HFF-Myc (cell line): ENCODE data around the gene BIK.

Experiments used
- DNase-seq: peaks from one replicate; pipeline ENCODE4 v3.0.0-alpha.2; 2011; ENCODE audit warnings: low read depth; ENCODE audit errors: extremely low read depth
- H3K4me3 ChIP-seq: replicated peaks from 2 replicates; pipeline ENCODE4 v1.5.1; 2011; ENCODE audit warnings: low read depth, mild to moderate bottlenecking, control low read depth, low read length
- CTCF ChIP-seq: IDR thresholded peaks from 2 replicates; pipeline ENCODE4 v1.5.1; 2012; ENCODE audit warnings: mild to moderate bottlenecking, low read depth, low read length, control low read depth; ENCODE audit errors: missing control alignments

Gene BIK

DNA sequence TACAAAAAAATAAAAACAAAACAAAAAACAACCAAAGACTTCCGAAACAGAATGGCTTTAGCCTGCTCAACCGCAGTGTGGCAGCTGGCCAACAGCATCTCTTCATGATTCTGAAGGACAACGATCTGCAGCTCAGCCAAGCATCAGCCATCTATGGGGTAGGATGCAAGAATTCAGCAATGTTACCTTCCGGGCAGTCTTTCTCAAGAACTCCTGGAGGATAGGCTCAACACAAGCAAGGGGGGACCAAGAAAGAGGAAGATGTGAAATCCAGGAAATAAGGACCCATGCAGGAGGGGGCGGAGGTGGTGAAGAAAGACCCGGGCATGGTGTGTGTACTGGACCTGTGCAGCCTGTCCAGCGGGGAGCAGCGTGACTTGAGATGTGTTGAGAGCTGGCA, 37.3 kb downstream of the BIK start:
- no peak for DNase-seq
- H3K4me3 ChIP-seq = no peak overlapping the region
- TF ChIP-seq CTCF = no peak

DNA sequence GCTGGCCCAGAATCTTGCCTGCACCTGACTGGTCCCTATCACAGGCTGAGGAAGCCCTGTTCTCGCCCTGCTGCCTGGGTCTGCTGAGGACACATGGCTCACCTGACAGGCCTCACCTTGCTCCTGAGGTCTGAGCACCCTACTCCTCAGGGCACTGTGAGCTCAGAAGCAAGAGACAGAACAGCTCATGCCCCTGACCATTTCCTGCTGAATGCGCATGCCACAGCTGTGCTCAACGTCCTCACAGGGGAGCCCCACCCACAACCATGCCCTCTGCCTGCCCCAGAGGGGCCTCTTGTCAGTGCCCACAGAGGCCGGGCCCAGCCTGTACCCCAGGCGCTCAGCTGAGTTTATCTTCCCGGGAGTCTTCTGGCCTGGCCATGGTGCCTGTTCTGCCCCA, 38.0 kb downstream of the BIK start:
- DNase-seq = no peak
- no peak for TF ChIP-seq CTCF
- H3K4me3 ChIP-seq = no peak overlapping the region

DNA sequence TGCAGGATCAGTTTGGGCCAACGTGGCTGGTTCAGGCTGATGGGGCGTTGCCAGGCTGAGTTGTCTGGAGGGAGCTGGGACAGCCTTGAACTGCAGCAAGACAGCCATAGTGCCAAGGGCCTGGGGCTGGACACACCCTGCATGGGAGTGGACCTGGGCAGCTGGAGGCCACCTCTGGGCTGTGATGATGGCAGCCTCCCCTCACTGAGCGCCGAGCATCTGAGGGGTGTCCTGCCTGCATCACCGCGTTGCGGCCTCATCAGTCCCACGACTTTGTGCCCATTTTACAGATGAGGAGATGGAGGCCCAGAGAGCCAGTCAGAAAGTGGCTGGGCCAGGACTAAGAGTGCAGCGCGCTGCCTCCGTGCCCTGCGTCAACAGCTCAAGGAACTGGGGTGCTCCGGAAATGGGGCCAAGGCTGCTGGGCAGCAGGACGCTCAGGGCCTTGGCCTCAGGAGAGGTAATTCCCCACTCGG, 40.2 kb downstream of the BIK start:
- no peak for DNase-seq
- H3K4me3 ChIP-seq = peak overlapping the region; percentile 90
- no peak for TF ChIP-seq CTCF

DNA sequence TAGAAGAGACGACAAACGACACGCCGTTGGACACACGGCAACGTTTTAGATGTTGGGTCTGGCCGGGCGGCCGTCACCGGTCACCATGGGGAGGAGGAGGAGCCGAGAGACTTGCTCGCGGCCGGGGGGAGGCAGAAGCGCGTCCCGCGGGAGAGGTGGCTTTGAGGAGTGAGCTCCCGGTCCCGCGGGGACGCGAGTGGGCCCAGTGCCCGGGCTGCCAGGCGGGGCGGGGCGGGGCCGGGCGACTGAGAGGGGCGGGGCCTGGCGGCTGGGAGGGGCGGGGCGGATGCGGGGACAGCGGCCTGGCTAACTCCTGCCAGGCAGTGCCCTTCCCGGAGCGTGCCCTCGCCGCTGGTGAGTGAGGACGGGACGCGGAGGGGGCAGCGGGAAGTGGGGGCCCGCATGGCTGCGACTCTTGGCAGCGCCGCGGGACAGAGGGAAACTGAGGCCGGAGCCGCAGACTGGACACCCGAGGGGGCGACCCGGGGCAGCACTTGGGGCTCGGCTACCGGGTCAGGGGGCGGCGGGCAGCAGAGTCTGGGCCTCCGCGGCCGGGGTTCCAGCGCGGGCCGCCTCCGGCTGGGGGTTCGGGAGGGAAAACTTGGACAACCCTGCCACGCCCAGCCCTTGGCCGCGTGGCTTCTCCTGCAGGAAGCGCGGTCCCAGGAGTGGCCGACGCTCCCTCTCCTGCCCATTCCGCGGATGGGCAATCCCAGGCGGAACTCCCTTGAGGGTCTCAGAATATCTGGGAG, 40.9 kb downstream of the BIK start, which contains the start of gene TSPO:
Gene TSPO (plus strand): TSS at position 309 of the 752 bp plus-strand sequence. CDS start 7,680 bp downstream, outside the sequence.
- peak within 1 kb of the TSS; percentile 90 for H3K4me3 ChIP-seq
- no peak for DNase-seq
- TF ChIP-seq CTCF = no peak

DNA sequence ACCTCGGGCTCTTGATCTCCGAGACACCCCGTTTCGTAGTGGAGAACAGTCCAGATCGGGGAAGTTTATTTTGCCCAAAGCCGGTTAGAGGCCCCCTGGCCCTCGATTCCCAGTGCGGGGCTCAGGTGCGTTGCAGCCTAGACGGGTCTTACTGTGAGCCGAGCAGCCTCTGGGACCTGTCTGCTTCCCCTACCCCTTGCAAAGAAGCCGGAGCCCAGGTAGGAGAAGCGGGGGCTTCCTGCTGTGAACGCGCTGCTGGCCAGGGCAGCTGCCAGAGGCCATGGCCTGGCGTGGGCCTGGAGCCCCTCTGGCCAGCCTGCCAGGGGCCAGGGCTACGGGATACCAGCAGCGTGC, 41.4 kb downstream of the BIK start:
- no peak for DNase-seq
- TF ChIP-seq CTCF = no peak
- H3K4me3 ChIP-seq = peak overlapping the region; percentile 90

DNA sequence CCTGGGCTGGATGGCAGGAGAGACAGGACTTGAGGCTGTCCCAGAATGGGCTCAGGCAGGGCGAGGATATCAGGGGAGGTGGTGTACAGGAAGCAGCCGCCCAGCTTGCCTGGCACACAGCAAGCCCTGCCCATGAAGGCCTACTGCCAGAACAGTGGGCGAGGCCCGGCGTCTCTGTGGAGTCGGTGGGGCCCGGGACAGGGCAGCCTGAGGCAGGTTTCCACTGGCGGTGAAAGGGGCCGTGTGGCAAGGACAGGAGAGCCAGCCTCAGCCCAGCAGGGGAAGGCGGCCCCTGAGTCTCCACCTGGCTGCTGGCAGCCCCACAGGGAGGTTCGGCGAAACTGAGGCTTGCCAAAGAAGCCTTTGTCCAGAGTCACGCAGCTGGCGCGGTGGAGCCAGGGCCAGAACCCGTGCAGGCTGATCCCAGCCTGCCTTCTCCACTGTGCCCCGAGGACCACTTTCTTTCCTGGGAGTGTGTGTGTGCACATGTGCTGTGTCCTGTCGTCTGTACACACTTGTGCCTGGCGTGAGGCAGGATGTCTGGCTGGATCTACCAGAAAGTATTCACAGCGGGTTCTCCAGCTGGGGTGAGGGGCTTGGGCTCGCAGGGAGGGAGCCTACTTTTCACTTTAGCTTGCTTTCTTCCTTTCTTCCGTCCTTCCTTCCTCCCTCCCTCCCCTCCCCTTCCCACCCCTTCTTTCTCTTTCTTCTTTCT, 42.0 kb downstream of the BIK start:
- no peak for DNase-seq
- no peak for TF ChIP-seq CTCF
- peak overlapping the region; percentile 90 for H3K4me3 ChIP-seq

- no peak for TF ChIP-seq CTCF
- H3K4me3 ChIP-seq = peak overlapping the region; percentile 24
- no peak for DNase-seq
These were observed 43.3 kb downstream of the BIK start for GRCh38 chr22:43153899-43154298.
